ENCODE measurements around the gene ZNF385C. TPM values are rescaled to one million over a fixed set of nuclear protein-coding genes. Genes with fewer than 3 reads are reported as not detected.

Gene ZNF385C
- polyA plus RNA-seq, 2 of the 4 experiments (the other 2 are of a cell fraction) = 0.13 to 0.61 TPM

DNA sequence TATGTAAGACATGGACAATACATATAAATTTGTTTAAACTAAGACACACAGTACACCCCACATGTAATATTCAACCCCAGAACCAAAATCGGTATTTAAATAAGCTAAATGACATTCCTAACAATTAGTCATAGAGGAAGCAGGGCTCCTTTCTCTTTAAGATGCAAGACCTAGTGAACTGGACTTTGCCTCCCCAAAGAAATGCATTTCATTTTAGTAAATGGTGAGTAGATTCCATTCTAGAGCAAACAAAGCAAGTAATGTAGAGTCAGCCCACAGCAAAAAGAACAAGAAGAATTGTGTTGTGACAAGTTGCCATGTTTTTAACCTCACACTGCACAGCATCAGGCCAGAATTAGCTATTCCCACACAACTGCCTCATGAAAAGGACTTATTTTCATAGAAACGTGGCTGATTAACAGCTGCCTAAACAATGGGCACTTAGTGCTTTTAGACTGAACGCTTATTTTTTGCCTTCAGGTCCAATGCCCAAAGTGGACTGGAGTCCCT is 95.4 kb downstream of the ZNF385C start:
- CTCF ChIA-PET = interaction anchor here (0.7 to 6.5 kb wide), 12 partner anchors 9 to 115 kb away, joined by 3 to 70 read pairs (median 3); partner anchors contain the start of genes DNAJC7 and NKIRAS2
- peak overlapping the region; percentile 20; the same call in 2 of the 3 replicates for H3K4me3 ChIP-seq
- TF ChIP-seq, protein P1, sequence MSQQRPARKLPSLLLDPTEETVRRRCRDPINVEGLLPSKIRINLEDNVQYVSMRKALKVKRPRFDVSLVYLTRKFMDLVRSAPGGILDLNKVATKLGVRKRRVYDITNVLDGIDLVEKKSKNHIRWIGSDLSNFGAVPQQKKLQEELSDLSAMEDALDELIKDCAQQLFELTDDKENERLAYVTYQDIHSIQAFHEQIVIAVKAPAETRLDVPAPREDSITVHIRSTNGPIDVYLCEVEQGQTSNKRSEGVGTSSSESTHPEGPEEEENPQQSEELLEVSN (IDR thresholded peaks at IDR 0.05; ENCODE audit: borderline replicate concordance, low read depth) = no peak
- TF ChIP-seq MYC (IDR thresholded peaks at IDR 0.05; ENCODE audit: borderline replicate concordance, low read length) = no peak
- TF ChIP-seq EP300 (IDR thresholded peaks at IDR 0.05) = no peak
- no peak for TF ChIP-seq FOSL2 (IDR thresholded peaks at IDR 0.05)
- TF ChIP-seq FOSL2 (CRISPR knock-in tag; IDR thresholded peaks at IDR 0.05) = peak; percentile 57
- TF ChIP-seq, protein P2, sequence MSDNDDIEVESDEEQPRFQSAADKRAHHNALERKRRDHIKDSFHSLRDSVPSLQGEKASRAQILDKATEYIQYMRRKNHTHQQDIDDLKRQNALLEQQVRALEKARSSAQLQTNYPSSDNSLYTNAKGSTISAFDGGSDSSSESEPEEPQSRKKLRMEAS (IDR thresholded peaks at IDR 0.05) = 0 out of 2 replicates have a peak, but pooled peaks have one; percentile 19
- TF ChIP-seq TP53 (CRISPR knock-in tag; IDR thresholded peaks at IDR 0.05) = no peak
- TF ChIP-seq ZFP36 (IDR thresholded peaks at IDR 0.05; ENCODE audit: borderline replicate concordance, partially characterized antibody) = no peak
- no peak for TF ChIP-seq GATA3 (IDR thresholded peaks at IDR 0.05; ENCODE audit: borderline replicate concordance)
- TF ChIP-seq RCOR1 (IDR thresholded peaks at IDR 0.05; ENCODE audit: low read depth, low read length) = no peak
- no peak for TF ChIP-seq HMGXB4 (CRISPR knock-in tag; IDR thresholded peaks at IDR 0.05; ENCODE audit: borderline replicate concordance)
- peak in 1 of 2 experiments; percentile 64 for DNase-seq (ENCODE audit: low read depth in 1 of 2, low spot score in 1 of 2)
- POLR2A ChIA-PET = interaction anchor here (0.6 to 1.9 kb wide), 4 partner anchors 15 to 36 kb away, joined by 5 to 10 read pairs (median 6); partner anchors contain the start of genes CNP, DNAJC7 and NKIRAS2
- peaks cover 46% of the 10 kb centered on the region for H3K4me1 ChIP-seq
- peak; percentile 70 to 86; a peak in 5 of 6 replicates for ATAC-seq
- no peaks in the 10 kb centered on the region for H3K9me3 ChIP-seq
- peak overlapping the region; percentile 61 to 84 for H3K27ac ChIP-seq
- H3K4me2 ChIP-seq = peak overlapping the region; percentile 86
- no peak for FAIRE-seq
- 23% methylated on average over 3 of the region's 3 CpGs for WGBS (ENCODE audit: missing lambda C conversion rate)

- H3K4me2 ChIP-seq = peak overlapping the region; percentile 86
- POLR2A ChIA-PET = interaction anchor here (0.6 to 1.9 kb wide), 3 partner anchors 15 to 31 kb away, joined by 5 to 10 read pairs (median 6); partner anchors contain the start of genes DNAJC7 and NKIRAS2
- CTCF ChIA-PET = interaction anchor here (0.7 to 6.5 kb wide), 10 partner anchors 10 to 106 kb away, joined by 3 to 70 read pairs (median 3); partner anchors contain the start of genes DNAJC7 and NKIRAS2
- FAIRE-seq = no peak
- 65% methylated on average over 7 of the region's 7 CpGs for WGBS (ENCODE audit: missing lambda C conversion rate)
- H3K4me3 ChIP-seq = no peak overlapping the region
- no peak; a peak in 2 of 6 replicates for ATAC-seq
- H3K9me3 ChIP-seq = no peaks in the 10 kb centered on the region
- peak overlapping the region; percentile 61 to 84 for H3K27ac ChIP-seq
- no peak for DNase-seq (ENCODE audit: low read depth in 1 of 2, low spot score in 1 of 2)
- H3K4me1 ChIP-seq = peaks cover 46% of the 10 kb centered on the region
- TF ChIP-seq, protein P1 (IDR thresholded peaks at IDR 0.05; ENCODE audit: borderline replicate concordance, low read depth) = no peak
- TF ChIP-seq EHMT2 (IDR thresholded peaks at IDR 0.05; ENCODE audit: low read depth) = no peak
- no peak for TF ChIP-seq CBX8 (IDR thresholded peaks at IDR 0.05)
- TF ChIP-seq TFCP2L1 (CRISPR knock-in tag; IDR thresholded peaks at IDR 0.05) = no peak
- TF ChIP-seq, protein P3, sequence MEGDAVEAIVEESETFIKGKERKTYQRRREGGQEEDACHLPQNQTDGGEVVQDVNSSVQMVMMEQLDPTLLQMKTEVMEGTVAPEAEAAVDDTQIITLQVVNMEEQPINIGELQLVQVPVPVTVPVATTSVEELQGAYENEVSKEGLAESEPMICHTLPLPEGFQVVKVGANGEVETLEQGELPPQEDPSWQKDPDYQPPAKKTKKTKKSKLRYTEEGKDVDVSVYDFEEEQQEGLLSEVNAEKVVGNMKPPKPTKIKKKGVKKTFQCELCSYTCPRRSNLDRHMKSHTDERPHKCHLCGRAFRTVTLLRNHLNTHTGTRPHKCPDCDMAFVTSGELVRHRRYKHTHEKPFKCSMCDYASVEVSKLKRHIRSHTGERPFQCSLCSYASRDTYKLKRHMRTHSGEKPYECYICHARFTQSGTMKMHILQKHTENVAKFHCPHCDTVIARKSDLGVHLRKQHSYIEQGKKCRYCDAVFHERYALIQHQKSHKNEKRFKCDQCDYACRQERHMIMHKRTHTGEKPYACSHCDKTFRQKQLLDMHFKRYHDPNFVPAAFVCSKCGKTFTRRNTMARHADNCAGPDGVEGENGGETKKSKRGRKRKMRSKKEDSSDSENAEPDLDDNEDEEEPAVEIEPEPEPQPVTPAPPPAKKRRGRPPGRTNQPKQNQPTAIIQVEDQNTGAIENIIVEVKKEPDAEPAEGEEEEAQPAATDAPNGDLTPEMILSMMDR (IDR thresholded peaks at IDR 0.05) = no peak
- no peak for TF ChIP-seq SREBF2 (IDR thresholded peaks at IDR 0.05)
- no peak for TF ChIP-seq PHF8 (IDR thresholded peaks at IDR 0.05; ENCODE audit: borderline replicate concordance, low read depth)
- TF ChIP-seq KDM1A (IDR thresholded peaks at IDR 0.05; ENCODE audit: low read depth) = no peak
- TF ChIP-seq MYC (IDR thresholded peaks at IDR 0.05; ENCODE audit: borderline replicate concordance, low read length) = no peak
- TF ChIP-seq SMC3 (IDR thresholded peaks at IDR 0.05) = no peak
- TF ChIP-seq FOSL2 (IDR thresholded peaks at IDR 0.05) = no peak
- TF ChIP-seq FOSL2 (CRISPR knock-in tag; IDR thresholded peaks at IDR 0.05) = no peak
- no peak for TF ChIP-seq ZC3H11A (IDR thresholded peaks at IDR 0.05)
- TF ChIP-seq POLR2AphosphoS2 (conservative IDR thresholded peaks at IDR 0.05; ENCODE audit: low read length) = no peak
- TF ChIP-seq ESRRA (IDR thresholded peaks at IDR 0.05; ENCODE audit: borderline replicate concordance, low read length) = no peak
- TF ChIP-seq RARB (CRISPR knock-in tag; IDR thresholded peaks at IDR 0.05) = no peak
- TF ChIP-seq REST (IDR thresholded peaks at IDR 0.05) = no peak
- TF ChIP-seq, protein P4, sequence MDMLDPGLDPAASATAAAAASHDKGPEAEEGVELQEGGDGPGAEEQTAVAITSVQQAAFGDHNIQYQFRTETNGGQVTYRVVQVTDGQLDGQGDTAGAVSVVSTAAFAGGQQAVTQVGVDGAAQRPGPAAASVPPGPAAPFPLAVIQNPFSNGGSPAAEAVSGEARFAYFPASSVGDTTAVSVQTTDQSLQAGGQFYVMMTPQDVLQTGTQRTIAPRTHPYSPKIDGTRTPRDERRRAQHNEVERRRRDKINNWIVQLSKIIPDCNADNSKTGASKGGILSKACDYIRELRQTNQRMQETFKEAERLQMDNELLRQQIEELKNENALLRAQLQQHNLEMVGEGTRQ (IDR thresholded peaks at IDR 0.05) = no peak
- TF ChIP-seq ZFP36 (IDR thresholded peaks at IDR 0.05; ENCODE audit: borderline replicate concordance, partially characterized antibody) = no peak
Observed at GRCh38 chr17:42002175-42002791, 96.0 kb downstream of the ZNF385C start.
